Gastrocnemius medialis (tissue), 4 donors: ENCODE measurements around the gene XPC.

Experiments
- POLR2A ChIP-seq, 2 donors: fragments of 450-650 bp; IDR thresholded peaks; one replicate each; pipeline ENCODE4 v1.6.1; 2017; ENCODE audit warnings: antibody characterized with exemption in 2 of 2, mild to moderate bottlenecking in 2 of 2, moderate library complexity in 2 of 2
- TF ChIP-seq, protein P1 (sequence below), 5 experiments: fragments of 450-650 bp in 3 of 5; fragments of 200-600 bp in 2 of 5; sonication (generic) in 2 of 5; IDR thresholded peaks in 4 of 5; conservative IDR thresholded peaks in 1 of 5; 1 replicate in 4 of 5; 2 replicates in 1 of 5; pipeline ENCODE4 v1.5.1; 2016 to 2019; ENCODE audit warnings: antibody characterized with exemption in 5 of 5, mild to moderate bottlenecking in 3 of 5, moderate library complexity in 3 of 5

DNA sequence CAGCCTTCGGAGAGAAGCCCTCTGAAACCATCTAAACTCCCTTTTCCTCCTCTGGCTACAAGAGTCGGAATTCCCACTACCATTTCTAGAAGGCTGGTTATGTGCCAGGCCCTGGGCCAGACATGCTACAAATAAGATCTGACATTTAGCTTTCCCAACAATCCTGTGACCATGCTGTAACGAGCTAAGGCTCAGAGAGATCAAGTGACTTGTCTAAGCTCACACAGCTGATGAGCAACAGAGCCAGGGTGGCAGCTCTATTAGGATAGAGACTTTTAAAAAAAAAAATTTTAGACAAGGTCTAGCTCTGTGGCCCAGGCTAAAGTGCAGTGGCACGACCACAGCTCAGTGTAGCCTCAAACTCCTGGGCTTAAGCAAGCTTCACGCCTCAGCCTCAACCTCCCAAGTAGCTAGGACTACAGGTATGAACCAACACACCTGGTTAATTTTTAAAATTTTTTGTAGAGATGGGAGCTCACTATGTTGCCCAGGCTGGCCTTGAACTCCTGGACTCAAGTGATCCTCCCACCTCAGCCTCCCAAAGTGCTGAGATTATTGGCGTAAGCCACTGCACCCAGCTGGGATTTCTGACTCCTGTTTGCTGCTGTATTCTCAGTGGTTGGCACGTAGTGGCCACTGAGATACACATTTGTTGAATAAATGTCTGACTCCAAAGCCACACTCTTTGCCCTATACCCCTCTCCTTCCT, 34.8 kb upstream of the XPC start:
- no peak for TF ChIP-seq POLR2A (IDR thresholded peaks at IDR 0.05)
- TF ChIP-seq, protein P1, sequence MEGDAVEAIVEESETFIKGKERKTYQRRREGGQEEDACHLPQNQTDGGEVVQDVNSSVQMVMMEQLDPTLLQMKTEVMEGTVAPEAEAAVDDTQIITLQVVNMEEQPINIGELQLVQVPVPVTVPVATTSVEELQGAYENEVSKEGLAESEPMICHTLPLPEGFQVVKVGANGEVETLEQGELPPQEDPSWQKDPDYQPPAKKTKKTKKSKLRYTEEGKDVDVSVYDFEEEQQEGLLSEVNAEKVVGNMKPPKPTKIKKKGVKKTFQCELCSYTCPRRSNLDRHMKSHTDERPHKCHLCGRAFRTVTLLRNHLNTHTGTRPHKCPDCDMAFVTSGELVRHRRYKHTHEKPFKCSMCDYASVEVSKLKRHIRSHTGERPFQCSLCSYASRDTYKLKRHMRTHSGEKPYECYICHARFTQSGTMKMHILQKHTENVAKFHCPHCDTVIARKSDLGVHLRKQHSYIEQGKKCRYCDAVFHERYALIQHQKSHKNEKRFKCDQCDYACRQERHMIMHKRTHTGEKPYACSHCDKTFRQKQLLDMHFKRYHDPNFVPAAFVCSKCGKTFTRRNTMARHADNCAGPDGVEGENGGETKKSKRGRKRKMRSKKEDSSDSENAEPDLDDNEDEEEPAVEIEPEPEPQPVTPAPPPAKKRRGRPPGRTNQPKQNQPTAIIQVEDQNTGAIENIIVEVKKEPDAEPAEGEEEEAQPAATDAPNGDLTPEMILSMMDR (IDR thresholded peaks at IDR 0.05 in 4 of 5, conservative IDR thresholded peaks at IDR 0.05 in 1 of 5): no peak
